ENCODE data around the gene PXDC1.
A peak's percentile ranks its signal among the peaks of the same experiment; 100 is the strongest.

The PXDC1 gene

GRCh38 chr6:3744211-3744900, 7.2 kb downstream of the PXDC1 start:
- peak overlapping the region; percentile 25 for H3K4me3 ChIP-seq (ENCODE audit: low read length)
- no peak for TF ChIP-seq CTCF (conservative IDR thresholded peaks at IDR 0.05; ENCODE audit: low read length)
- DNase-seq (ENCODE audit: low read depth), result peak; percentile 55

DNA sequence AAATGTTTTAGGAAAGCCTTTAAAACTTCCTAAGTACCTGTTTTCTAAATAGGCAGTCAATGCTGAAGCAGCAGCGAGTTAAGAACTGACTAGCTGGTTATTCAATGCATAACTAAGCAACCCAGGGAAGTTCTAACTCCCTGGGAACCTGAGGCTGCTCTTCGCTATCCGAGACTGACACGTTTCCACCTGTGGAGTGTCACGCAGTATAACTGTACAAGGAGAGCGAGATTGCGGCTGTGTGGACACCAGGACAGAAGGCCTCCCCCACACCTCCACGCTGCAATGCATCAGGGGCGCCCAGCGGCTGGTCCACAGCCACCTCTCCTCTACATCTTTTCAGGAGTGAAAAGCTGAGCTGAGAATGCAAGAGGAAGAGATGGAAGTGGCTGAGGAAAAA, 8.0 kb downstream of the PXDC1 start:
- no peak for TF ChIP-seq CTCF (conservative IDR thresholded peaks at IDR 0.05; ENCODE audit: low read length)
- no peak overlapping the region; the same call in 1 of the 2 replicates for H3K4me3 ChIP-seq (ENCODE audit: low read length)
- no peak for DNase-seq (ENCODE audit: low read depth)

- peak; percentile 70 for DNase-seq (ENCODE audit: low read depth)
- peak; percentile 87 for TF ChIP-seq CTCF (conservative IDR thresholded peaks at IDR 0.05; ENCODE audit: low read length)
- H3K4me3 ChIP-seq (ENCODE audit: low read length), result peak overlapping the region; percentile 34
Observed at GRCh38 chr6:3742426-3743344, 8.8 kb downstream of the PXDC1 start.

- TF ChIP-seq CTCF (conservative IDR thresholded peaks at IDR 0.05; ENCODE audit: low read length), result no peak
- no peak for DNase-seq (ENCODE audit: low read depth)
- H3K4me3 ChIP-seq (ENCODE audit: low read length), result no peak overlapping the region; the same call in none of the 2 replicates
Observed at GRCh38 chr6:3742076-3742425, 9.5 kb downstream of the PXDC1 start.

DNA sequence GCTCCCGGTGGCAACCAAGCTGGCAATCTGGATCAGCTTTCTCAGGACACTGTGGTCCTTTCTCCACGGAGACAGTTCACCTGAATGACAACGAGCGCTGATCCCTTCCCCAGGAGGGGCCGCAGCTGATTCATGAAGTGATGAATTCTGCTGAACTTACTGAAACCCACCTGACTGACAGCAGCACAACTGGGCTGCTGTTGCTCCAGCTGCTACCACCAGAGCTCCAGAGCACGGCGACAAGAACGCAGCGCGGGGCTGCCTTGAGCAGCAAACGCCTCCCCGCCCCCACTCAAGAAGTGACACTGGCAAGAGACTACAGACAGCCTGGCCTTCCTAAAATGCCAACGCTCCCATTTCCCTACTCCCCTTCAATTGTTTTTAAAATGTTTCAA, 10.0 kb downstream of the PXDC1 start:
- no peak overlapping the region for H3K4me3 ChIP-seq (ENCODE audit: low read length)
- DNase-seq (ENCODE audit: low read depth), result no peak
- TF ChIP-seq CTCF (conservative IDR thresholded peaks at IDR 0.05; ENCODE audit: low read length), result no peak

DNA sequence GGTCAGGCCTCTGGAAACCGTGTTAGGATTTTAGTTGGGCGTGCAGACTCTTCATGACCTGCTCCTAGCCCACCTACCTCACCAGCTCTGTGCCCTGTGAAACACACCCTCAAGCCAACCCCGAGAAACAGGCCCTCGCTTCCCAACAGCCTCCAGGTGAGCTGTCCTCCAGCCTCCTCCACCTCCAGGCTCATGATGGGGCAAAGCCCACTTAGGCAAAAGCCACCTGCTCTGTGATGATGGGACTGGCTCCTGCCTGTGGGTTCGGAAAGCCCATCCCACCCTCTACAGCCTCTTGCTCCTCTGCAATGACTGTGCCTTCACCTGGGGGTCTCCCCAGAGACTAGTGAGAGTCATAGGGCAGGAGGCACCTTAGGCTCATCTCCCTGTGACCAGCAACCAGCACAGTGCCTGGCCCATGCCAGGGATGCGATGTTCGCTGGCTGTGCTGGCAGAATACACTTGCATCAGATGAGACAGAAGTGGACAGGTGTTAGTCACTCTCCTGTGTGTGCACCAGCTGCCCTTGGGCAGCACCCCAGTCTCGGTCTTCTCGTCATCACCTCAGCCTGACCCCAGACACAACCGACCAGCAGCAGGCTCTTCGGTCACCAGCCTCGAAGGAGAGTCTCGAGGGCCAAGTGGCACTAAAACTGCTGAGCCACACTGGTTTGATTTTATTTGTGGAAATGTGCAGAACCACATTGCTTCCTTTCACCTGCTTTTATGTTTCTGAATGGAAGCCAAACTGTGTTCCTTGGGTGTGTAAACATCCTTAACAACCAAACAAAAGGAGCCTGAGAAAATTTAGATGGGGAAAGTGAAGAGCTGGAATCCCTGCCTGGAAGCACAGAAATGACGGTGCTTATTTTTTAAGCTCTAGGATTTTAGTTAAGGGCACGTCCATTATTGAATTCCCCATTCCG, 10.7 kb downstream of the PXDC1 start:
- no peak for DNase-seq (ENCODE audit: low read depth)
- TF ChIP-seq CTCF (conservative IDR thresholded peaks at IDR 0.05; ENCODE audit: low read length), result no peak
- no peak overlapping the region for H3K4me3 ChIP-seq (ENCODE audit: low read length)

Measured in AG10803 (cell line).